Measurements from ENCODE around the gene EIF3L. TPM values are rescaled to one million over a fixed set of nuclear protein-coding genes. Genes with fewer than 3 reads are reported as not detected.

The EIF3L gene
- polyA plus RNA-seq, 1 donor from 2014 or later, result 352 TPM

DNA sequence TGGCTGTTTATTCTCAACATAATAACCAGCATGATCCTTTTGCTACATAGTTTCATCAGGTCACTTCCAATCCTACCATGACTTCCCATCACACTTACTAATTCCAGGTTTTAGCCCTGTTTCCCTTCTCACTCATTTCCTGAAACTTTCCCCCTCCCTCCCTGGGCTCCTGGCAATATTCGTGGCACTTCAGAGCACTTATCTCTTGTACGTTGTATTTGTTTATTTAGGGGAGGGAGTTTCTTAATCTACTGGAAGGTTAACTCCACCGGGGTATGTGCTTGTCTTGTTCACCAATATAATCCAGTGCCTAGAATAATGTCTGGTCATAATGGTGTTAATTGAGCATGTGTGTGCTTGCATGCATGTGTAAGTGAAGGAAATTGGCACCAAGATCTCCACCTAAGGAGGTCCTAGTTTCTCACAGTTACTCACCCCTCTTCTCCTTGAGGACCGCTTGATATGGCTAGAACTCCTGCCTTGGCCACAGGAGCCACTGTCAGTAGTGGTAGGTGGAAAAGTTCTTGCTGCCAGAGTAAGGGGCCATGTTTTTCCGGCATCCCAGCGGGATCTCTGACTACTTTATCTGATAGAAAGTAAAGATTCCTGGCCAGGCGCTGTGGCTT, 11.7 kb downstream of the EIF3L start:
- Histone ChIP-seq H3K9me3 (ENCODE audit: low read length) (no peaks in the 10 kb centered on the region), H2AFZ (ENCODE audit: low read depth, low read length) (no peak overlapping the region), H3K9ac (ENCODE audit: low read length) (no peak overlapping the region), H3K4me2 (ENCODE audit: low read length) (no peak overlapping the region), H3K9me2 (ENCODE audit: insufficient read depth, low read length) (no peaks in the 10 kb centered on the region), H3K36me3 (ENCODE audit: insufficient read depth, low read length) (no peaks in the 10 kb centered on the region), H3K27ac (ENCODE audit: low read length) (no peak overlapping the region), H4K20me1 (ENCODE audit: insufficient read depth) (no peaks in the 10 kb centered on the region), H3K79me2 (replicated peaks; ENCODE audit: insufficient read depth, low read length) (no peaks in the 10 kb centered on the region), H3F3A (ENCODE audit: insufficient read depth, low read length, poor library complexity, severe bottlenecking) (no peaks in the 10 kb centered on the region), H3K27me3 (ENCODE audit: insufficient read depth, low read depth, low read length) (no peaks in the 10 kb centered on the region), H3K4me3 (ENCODE audit: low read length) (no peak overlapping the region)
- TF ChIP-seq SMC3 (conservative IDR thresholded peaks at IDR 0.05; ENCODE audit: poor library complexity), result no peak
- no peak for TF ChIP-seq CTCF (IDR thresholded peaks at IDR 0.05; ENCODE audit: poor library complexity, severe bottlenecking)
- TF ChIP-seq RAD21 (conservative IDR thresholded peaks at IDR 0.05), result no peak
- TF ChIP-seq, protein P1, sequence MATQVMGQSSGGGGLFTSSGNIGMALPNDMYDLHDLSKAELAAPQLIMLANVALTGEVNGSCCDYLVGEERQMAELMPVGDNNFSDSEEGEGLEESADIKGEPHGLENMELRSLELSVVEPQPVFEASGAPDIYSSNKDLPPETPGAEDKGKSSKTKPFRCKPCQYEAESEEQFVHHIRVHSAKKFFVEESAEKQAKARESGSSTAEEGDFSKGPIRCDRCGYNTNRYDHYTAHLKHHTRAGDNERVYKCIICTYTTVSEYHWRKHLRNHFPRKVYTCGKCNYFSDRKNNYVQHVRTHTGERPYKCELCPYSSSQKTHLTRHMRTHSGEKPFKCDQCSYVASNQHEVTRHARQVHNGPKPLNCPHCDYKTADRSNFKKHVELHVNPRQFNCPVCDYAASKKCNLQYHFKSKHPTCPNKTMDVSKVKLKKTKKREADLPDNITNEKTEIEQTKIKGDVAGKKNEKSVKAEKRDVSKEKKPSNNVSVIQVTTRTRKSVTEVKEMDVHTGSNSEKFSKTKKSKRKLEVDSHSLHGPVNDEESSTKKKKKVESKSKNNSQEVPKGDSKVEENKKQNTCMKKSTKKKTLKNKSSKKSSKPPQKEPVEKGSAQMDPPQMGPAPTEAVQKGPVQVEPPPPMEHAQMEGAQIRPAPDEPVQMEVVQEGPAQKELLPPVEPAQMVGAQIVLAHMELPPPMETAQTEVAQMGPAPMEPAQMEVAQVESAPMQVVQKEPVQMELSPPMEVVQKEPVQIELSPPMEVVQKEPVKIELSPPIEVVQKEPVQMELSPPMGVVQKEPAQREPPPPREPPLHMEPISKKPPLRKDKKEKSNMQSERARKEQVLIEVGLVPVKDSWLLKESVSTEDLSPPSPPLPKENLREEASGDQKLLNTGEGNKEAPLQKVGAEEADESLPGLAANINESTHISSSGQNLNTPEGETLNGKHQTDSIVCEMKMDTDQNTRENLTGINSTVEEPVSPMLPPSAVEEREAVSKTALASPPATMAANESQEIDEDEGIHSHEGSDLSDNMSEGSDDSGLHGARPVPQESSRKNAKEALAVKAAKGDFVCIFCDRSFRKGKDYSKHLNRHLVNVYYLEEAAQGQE (IDR thresholded peaks at IDR 0.05; ENCODE audit: borderline replicate concordance), result no peak
- no peak for TF ChIP-seq EP300 (conservative IDR thresholded peaks at IDR 0.05; ENCODE audit: poor library complexity, severe bottlenecking)

DNA sequence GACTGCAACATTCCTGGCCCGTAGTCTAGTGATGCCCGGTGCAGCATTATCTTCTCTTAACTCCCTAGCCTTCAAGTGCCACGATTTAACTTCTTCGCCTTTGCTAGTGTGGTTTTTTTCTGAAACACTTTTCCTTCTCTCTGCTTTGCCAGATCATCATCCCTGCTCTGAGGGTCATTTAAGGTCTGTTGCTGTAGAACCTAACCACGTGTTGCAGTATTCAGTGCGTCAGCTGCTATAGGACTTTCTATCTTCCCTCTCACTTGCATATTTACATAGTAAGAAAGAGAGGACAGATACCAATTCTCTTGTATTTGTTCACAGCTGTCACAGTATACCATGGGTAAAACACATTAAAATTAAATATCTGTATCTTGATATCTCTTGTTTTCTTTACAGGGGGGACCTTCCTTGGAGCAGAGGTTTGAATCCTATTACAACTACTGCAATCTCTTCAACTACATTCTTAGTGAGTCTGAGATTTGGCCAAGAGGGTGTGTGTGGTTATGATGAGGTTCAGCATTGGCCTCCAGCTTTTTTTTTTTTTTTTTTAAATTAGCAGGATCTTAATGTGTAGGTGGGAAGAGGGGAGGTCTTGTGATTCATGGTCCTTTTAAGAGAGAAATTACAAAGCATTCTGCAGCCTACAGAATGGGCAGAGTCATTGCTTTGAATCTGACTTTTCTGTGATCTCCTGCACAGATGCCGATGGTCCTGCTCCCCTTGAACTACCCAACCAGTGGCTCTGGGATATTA, 13.5 kb downstream of the EIF3L start:
- TF ChIP-seq MXI1 (conservative IDR thresholded peaks at IDR 0.05; ENCODE audit: poor library complexity, severe bottlenecking) (no peak), POLR2AphosphoS5 (IDR thresholded peaks at IDR 0.05) (no peak), RAD21 (conservative IDR thresholded peaks at IDR 0.05) (no peak)
- TF ChIP-seq, protein P1 (IDR thresholded peaks at IDR 0.05; ENCODE audit: borderline replicate concordance), result no peak
- no peaks in the 10 kb centered on the region for H3K36me3 ChIP-seq (ENCODE audit: insufficient read depth, low read length)

More for the DNA sequence above, 13.5 kb downstream of the EIF3L start:
- Histone ChIP-seq H3K79me2 (replicated peaks; ENCODE audit: insufficient read depth, low read length) (no peaks in the 10 kb centered on the region), H3K4me2 (ENCODE audit: low read length) (no peak overlapping the region), H3K9me3 (ENCODE audit: low read length) (no peaks in the 10 kb centered on the region), H3F3A (ENCODE audit: insufficient read depth, low read length, poor library complexity, severe bottlenecking) (no peaks in the 10 kb centered on the region), H3K27me3 (ENCODE audit: insufficient read depth, low read depth, low read length) (no peaks in the 10 kb centered on the region), H3K9me2 (ENCODE audit: insufficient read depth, low read length) (no peaks in the 10 kb centered on the region), H3K27ac (ENCODE audit: low read length) (no peak overlapping the region), H3K9ac (ENCODE audit: low read length) (no peak overlapping the region), H2AFZ (ENCODE audit: low read depth, low read length) (no peak overlapping the region), H3K4me3 (ENCODE audit: low read length) (no peak overlapping the region), H4K20me1 (ENCODE audit: insufficient read depth) (no peaks in the 10 kb centered on the region)
